ENCODE results near the gene CKAP2L.

CKAP2L gene

GRCh38 chr2:112777036-112777435, 12.6 kb upstream of the CKAP2L start:
- no peak for DNase-seq (ENCODE audit: low read depth)
- TF ChIP-seq CTCF (IDR thresholded peaks at IDR 0.05; ENCODE audit: control insufficient read depth, insufficient read depth, low read depth, low read length, missing control alignments) = no peak

GRCh38 chr2:112776113-112776512, 11.7 kb upstream of the CKAP2L start:
- no peak for TF ChIP-seq CTCF (IDR thresholded peaks at IDR 0.05; ENCODE audit: control insufficient read depth, insufficient read depth, low read depth, low read length, missing control alignments)
- DNase-seq (ENCODE audit: low read depth) = no peak
- H3K4me3 ChIP-seq (ENCODE audit: control insufficient read depth, low read depth, low read length) = no peak overlapping the region

More at GRCh38 chr2:112777036-112777435, 12.6 kb upstream of the CKAP2L start:
- H3K4me3 ChIP-seq (ENCODE audit: control insufficient read depth, low read depth, low read length) = no peak overlapping the region

GRCh38 chr2:112774536-112775285, 10.3 kb upstream of the CKAP2L start:
- no peak for TF ChIP-seq CTCF (IDR thresholded peaks at IDR 0.05; ENCODE audit: control insufficient read depth, insufficient read depth, low read depth, low read length, missing control alignments)
- H3K4me3 ChIP-seq (ENCODE audit: control insufficient read depth, low read depth, low read length) = no peak overlapping the region
- DNase-seq (ENCODE audit: low read depth) = no peak

GRCh38 chr2:112773556-112773955, 9.1 kb upstream of the CKAP2L start:
- DNase-seq (ENCODE audit: low read depth) = no peak
- no peak for TF ChIP-seq CTCF (IDR thresholded peaks at IDR 0.05; ENCODE audit: control insufficient read depth, insufficient read depth, low read depth, low read length, missing control alignments)
- no peak overlapping the region for H3K4me3 ChIP-seq (ENCODE audit: control insufficient read depth, low read depth, low read length)

- TF ChIP-seq CTCF (IDR thresholded peaks at IDR 0.05; ENCODE audit: control insufficient read depth, insufficient read depth, low read depth, low read length, missing control alignments) = no peak
- no peak for DNase-seq (ENCODE audit: low read depth)
- no peak overlapping the region for H3K4me3 ChIP-seq (ENCODE audit: control insufficient read depth, low read depth, low read length)
Observed at GRCh38 chr2:112772911-112773475, 8.6 kb upstream of the CKAP2L start.

GRCh38 chr2:112772322-112772721, 7.9 kb upstream of the CKAP2L start:
- H3K4me3 ChIP-seq (ENCODE audit: control insufficient read depth, low read depth, low read length) = no peak overlapping the region
- TF ChIP-seq CTCF (IDR thresholded peaks at IDR 0.05; ENCODE audit: control insufficient read depth, insufficient read depth, low read depth, low read length, missing control alignments) = no peak
- DNase-seq (ENCODE audit: low read depth) = no peak

All from AG09309 (cell line).